CD4-positive, alpha-beta T cell treated with Interleukin-4 for 1 hour (primary cell): ENCODE results near the gene HIVEP2.
"Not testable (repeated sequence)": the region's sequence is repeated elsewhere in the genome, so short reads cannot be mapped to it uniquely, and the experiment has no call there.

Experiments
- DNase-seq, 2 donors: peaks; one replicate each; pipeline ENCODE4 v3.0.0-alpha.2; 2020 to 2022

The HIVEP2 gene

GRCh38 chr6:142945049-142945445 is at the start of gene HIVEP2:
HIVEP2 (minus strand) TSS chr6:142945176; CDS start chr6:142774738, 170,438 bp downstream.
- peak; percentile 92 for DNase-seq

- no peak for DNase-seq
Observed at GRCh38 chr6:142993977-142994376, 49.0 kb upstream of the HIVEP2 start.

GRCh38 chr6:142987490-142987889 is 42.5 kb upstream of the HIVEP2 start:
- DNase-seq = no peak

- no peak for DNase-seq
Observed at GRCh38 chr6:142985281-142985680, 40.3 kb upstream of the HIVEP2 start.

- DNase-seq = no peak
Observed at GRCh38 chr6:142984386-142984785, 39.4 kb upstream of the HIVEP2 start.

- DNase-seq = peak; percentile 12 to 16
Observed at GRCh38 chr6:142975365-142975764, 30.4 kb upstream of the HIVEP2 start.

GRCh38 chr6:142970941-142971340 is 26.0 kb upstream of the HIVEP2 start:
- not testable (repeated sequence) for DNase-seq

- no peak for DNase-seq
Observed at GRCh38 chr6:142968601-142969000, 23.6 kb upstream of the HIVEP2 start.

GRCh38 chr6:142966294-142966693 is 21.3 kb upstream of the HIVEP2 start:
- no peak for DNase-seq

GRCh38 chr6:142965164-142965563 is 20.2 kb upstream of the HIVEP2 start:
- DNase-seq = no peak

GRCh38 chr6:142960098-142960497 is 15.1 kb upstream of the HIVEP2 start:
- no peak for DNase-seq

- no peak for DNase-seq
Observed at GRCh38 chr6:142958343-142958742, 13.4 kb upstream of the HIVEP2 start.

GRCh38 chr6:142956726-142957125 is 11.8 kb upstream of the HIVEP2 start:
- DNase-seq = no peak

- no peak for DNase-seq
Observed at GRCh38 chr6:142954844-142955243, 9.9 kb upstream of the HIVEP2 start.

GRCh38 chr6:142953373-142954273 is 8.6 kb upstream of the HIVEP2 start:
- DNase-seq = peak in 1 of 2 donors; percentile 59

GRCh38 chr6:142952614-142953013 is 7.6 kb upstream of the HIVEP2 start:
- DNase-seq = peak in 1 of 2 donors; percentile 54

GRCh38 chr6:142950291-142950690 is 5.3 kb upstream of the HIVEP2 start:
- no peak for DNase-seq

- DNase-seq = no peak
Observed at GRCh38 chr6:142947714-142948480, 2.9 kb upstream of the HIVEP2 start.

- DNase-seq = peak; percentile 90 to 91
Observed at GRCh38 chr6:142946924-142947713, 2.1 kb upstream of the HIVEP2 start.

- DNase-seq = peak; percentile 97
Observed at GRCh38 chr6:142946181-142946923, 1.4 kb upstream of the HIVEP2 start.

- DNase-seq = peak; percentile 78 to 81
Observed at GRCh38 chr6:142945446-142946180, 637 bp upstream of the HIVEP2 start.
